HepG2 (cell line): Measurements from ENCODE around the gene FBF1. TPM values are rescaled to one million over a fixed set of nuclear protein-coding genes. Genes with fewer than 3 reads are reported as not detected.

Experiments
- AGO1 ChIP-seq: fragments of 200-400 bp; formaldehyde crosslinking; IDR thresholded peaks from 2 replicates; pipeline ENCODE4 v1.6.1; 2017; ENCODE audit warnings: mild to moderate bottlenecking, low read depth, low read length, moderate library complexity; ENCODE audit not compliant: poor library complexity, severe bottlenecking
- FLYWCH1 ChIP-seq: sonication (generic); formaldehyde crosslinking; IDR thresholded peaks from 2 replicates; pipeline ENCODE4 v1.8.1; 2023; ENCODE audit warnings: mild to moderate bottlenecking, missing genetic modification reagents
- FOSL2 ChIP-seq: sonication (generic); formaldehyde crosslinking; IDR thresholded peaks from 2 replicates; pipeline ENCODE4 v1.4.0; 2020; ENCODE audit warnings: missing genetic modification reagents
- NR2F6 ChIP-seq, 2 experiments: IDR thresholded peaks; 2 replicates each; pipeline ENCODE4 v1.6.1; 2016; ENCODE audit warnings: antibody characterized with exemption in 1 of 2, mild to moderate bottlenecking in 1 of 2
- SIN3A ChIP-seq: IDR thresholded peaks from 2 replicates; pipeline ENCODE4 v1.6.1; 2011; ENCODE audit warnings: low read depth, mild to moderate bottlenecking, control low read depth, low read length, borderline replicate concordance
- SSRP1 ChIP-seq: IDR thresholded peaks from 2 replicates; pipeline ENCODE4 v1.6.1; 2016; ENCODE audit warnings: control low read depth
- TBL1XR1 ChIP-seq: fragments of 150-350 bp; IDR thresholded peaks from 2 replicates; pipeline ENCODE4 v1.6.1; 2014; ENCODE audit warnings: borderline replicate concordance, low read length; ENCODE audit not compliant: partially characterized antibody
- TMF1 ChIP-seq: sonication (generic); formaldehyde crosslinking; IDR thresholded peaks from 2 replicates; pipeline ENCODE4 v1.8.1; 2022; ENCODE audit warnings: low read depth, missing genetic modification reagents
- ZBTB7B ChIP-seq: sonication (generic); formaldehyde crosslinking; IDR thresholded peaks from 2 replicates; pipeline ENCODE4 v1.4.0; 2020; ENCODE audit warnings: missing genetic modification reagents
- ZIK1 ChIP-seq: sonication (generic); formaldehyde crosslinking; IDR thresholded peaks from 2 replicates; pipeline ENCODE4 v1.5.0; 2020; ENCODE audit warnings: mild to moderate bottlenecking, low read depth, missing genetic modification reagents, borderline replicate concordance
- ZMYM4 ChIP-seq: sonication (generic); formaldehyde crosslinking; IDR thresholded peaks from 2 replicates; pipeline ENCODE4 v1.8.1; 2023; ENCODE audit warnings: mild to moderate bottlenecking, missing genetic modification reagents
- ZNF253 ChIP-seq: sonication (generic); formaldehyde crosslinking; IDR thresholded peaks from 2 replicates; pipeline ENCODE4 v1.8.0; 2022; ENCODE audit warnings: mild to moderate bottlenecking, missing genetic modification reagents, borderline replicate concordance
- ZNF274 ChIP-seq: sonication (generic); formaldehyde crosslinking; IDR thresholded peaks from 2 replicates; pipeline ENCODE4 v1.5.1; 2020; ENCODE audit warnings: mild to moderate bottlenecking, missing genetic modification reagents
- ZNF33B ChIP-seq: sonication (generic); formaldehyde crosslinking; IDR thresholded peaks from 2 replicates; pipeline ENCODE4 v1.5.1; 2020; ENCODE audit warnings: mild to moderate bottlenecking, missing genetic modification reagents
- ZNF407 ChIP-seq: sonication (generic); formaldehyde crosslinking; IDR thresholded peaks from one replicate; pipeline ENCODE4 v1.5.1; 2020; ENCODE audit warnings: mild to moderate bottlenecking, missing genetic modification reagents; ENCODE audit errors: not compliant biosample characterization
- ZNF446 ChIP-seq: sonication (generic); formaldehyde crosslinking; IDR thresholded peaks from 2 replicates; pipeline ENCODE4 v1.5.0; 2020; ENCODE audit warnings: mild to moderate bottlenecking, missing genetic modification reagents
- ZNF451 ChIP-seq: sonication (generic); formaldehyde crosslinking; IDR thresholded peaks from 2 replicates; pipeline ENCODE4 v1.5.0; 2020; ENCODE audit warnings: mild to moderate bottlenecking, missing genetic modification reagents
- ZNF562 ChIP-seq: sonication (generic); formaldehyde crosslinking; IDR thresholded peaks from 2 replicates; pipeline ENCODE4 v1.8.0; 2022; ENCODE audit warnings: missing genetic modification reagents, borderline replicate concordance
- ZNF607 ChIP-seq: sonication (generic); formaldehyde crosslinking; IDR thresholded peaks from 2 replicates; pipeline ENCODE4 v1.5.1; 2020; ENCODE audit warnings: missing genetic modification reagents, mild to moderate bottlenecking, borderline replicate concordance
- polyA plus RNA-seq, 8 experiments: library from polyadenylated mRNA; depleted of rRNA in 3 of 8; stranded (reverse) in 7 of 8; unstranded in 1 of 8; fragments of >200 nt; fragmentation: Illumina TruSeq in 4 of 8; extraction: Trizol in 4 of 8; gene quantifications; 2 replicates each; pipeline versions ENCODE4 v1.2.1 to v1.2.3, GENCODE V29; 2011 to 2016; ENCODE audit warnings: low read depth in 4 of 8, missing spikeins in 1 of 8, mixed read lengths in 1 of 8; ENCODE audit not compliant: insufficient read depth in 1 of 8
- total RNA-seq, 5 experiments: library from RNA; depleted of rRNA; stranded (reverse); fragments of >200 nt; fragmentation: Illumina TruSeq; extraction: Trizol; gene quantifications; 2 replicates each; pipeline ENCODE4 v1.2.3, GENCODE V29; 2016; ENCODE audit warnings: low read depth in 1 of 5
- TF ChIP-seq, protein P1 (sequence below): sonication (generic); formaldehyde crosslinking; IDR thresholded peaks from 2 replicates; pipeline ENCODE4 v1.4.0; 2020; ENCODE audit warnings: missing genetic modification reagents

Gene FBF1
- total and polyA plus RNA-seq, 2 of the 13 experiments (the other 11 are each of a cell fraction or from before 2014, with no cell fraction given) = 2.4 to 8.1 TPM

DNA sequence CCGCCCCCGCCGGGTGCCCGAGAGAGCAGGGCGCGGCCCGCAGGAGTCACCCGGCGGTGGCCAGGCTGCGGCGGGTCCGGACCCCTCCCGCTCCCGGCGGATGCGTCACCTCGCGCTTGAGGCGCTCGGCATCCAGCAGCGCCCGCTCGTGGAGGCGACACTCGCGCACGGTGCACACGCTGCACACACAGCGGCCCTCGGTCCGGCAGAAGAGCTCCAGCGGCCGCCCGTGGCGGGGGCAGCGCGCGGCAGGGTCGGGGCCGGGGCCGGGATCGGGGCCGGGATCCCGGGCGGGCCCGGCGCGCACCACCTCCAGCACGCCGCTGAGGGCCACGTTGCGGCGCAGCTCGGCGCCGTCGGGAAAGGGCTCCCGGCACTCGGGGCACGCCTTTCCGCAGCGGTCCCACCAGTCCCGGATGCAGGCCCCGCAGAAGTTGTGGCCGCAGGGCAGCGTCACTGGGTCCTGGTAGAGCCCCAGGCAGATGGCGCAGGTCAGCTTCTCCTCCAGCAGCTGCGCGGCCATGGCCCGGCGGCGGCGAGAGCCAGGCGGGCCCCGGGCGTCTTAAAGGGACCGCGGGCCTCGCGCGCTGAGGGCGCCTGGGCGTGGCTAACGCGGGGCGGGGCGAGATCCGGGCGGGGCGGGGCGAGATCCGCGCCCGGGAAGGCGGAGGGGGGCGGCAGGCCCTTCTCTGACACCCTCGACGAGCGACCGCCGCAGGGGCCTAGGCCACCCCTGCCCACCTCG, 44.3 kb downstream of the FBF1 start, which contains the start of gene TRIM65 (continued):
- TF ChIP-seq ZNF407 (CRISPR knock-in tag) = no peak
- peak; percentile 22 for TF ChIP-seq ZNF607 (CRISPR knock-in tag)
- TF ChIP-seq AGO1 = peak; percentile 68
- 0 out of 2 replicates have a peak, but pooled peaks have one; percentile 28 for TF ChIP-seq ZNF33B (CRISPR knock-in tag)
- peak; percentile 46; the same call in 1 of the 2 replicates for TF ChIP-seq SIN3A
- TF ChIP-seq, protein P1, sequence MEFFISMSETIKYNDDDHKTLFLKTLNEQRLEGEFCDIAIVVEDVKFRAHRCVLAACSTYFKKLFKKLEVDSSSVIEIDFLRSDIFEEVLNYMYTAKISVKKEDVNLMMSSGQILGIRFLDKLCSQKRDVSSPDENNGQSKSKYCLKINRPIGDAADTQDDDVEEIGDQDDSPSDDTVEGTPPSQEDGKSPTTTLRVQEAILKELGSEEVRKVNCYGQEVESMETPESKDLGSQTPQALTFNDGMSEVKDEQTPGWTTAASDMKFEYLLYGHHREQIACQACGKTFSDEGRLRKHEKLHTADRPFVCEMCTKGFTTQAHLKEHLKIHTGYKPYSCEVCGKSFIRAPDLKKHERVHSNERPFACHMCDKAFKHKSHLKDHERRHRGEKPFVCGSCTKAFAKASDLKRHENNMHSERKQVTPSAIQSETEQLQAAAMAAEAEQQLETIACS = 0 out of 2 replicates have a peak, but pooled peaks have one; percentile 23
- 0 out of 2 replicates have a peak, but pooled peaks have one; percentile 22 for TF ChIP-seq ZNF253 (CRISPR knock-in tag)
- TF ChIP-seq ZMYM4 (CRISPR knock-in tag) = 0 out of 2 replicates have a peak, but pooled peaks have one; percentile 22
- TF ChIP-seq TBL1XR1 = no peak
- no peak for TF ChIP-seq NR2F6 (IDR thresholded peaks at IDR 0.05)
- no peak for TF ChIP-seq NR2F6 (CRISPR knock-in tag; IDR thresholded peaks at IDR 0.05)
- peak; percentile 67; the same call in 1 of the 2 replicates for TF ChIP-seq ZNF562 (CRISPR knock-in tag)
- peak; percentile 33; the same call in 1 of the 2 replicates for TF ChIP-seq SSRP1
- peak; percentile 64; the same call in 1 of the 2 replicates for TF ChIP-seq ZNF451 (CRISPR knock-in tag)
- no peak; the same call in none of the 2 replicates for TF ChIP-seq ZNF274 (CRISPR knock-in tag)
- no peak for TF ChIP-seq FLYWCH1 (CRISPR knock-in tag)
- TF ChIP-seq ZBTB7B (CRISPR knock-in tag) = 0 out of 2 replicates have a peak, but pooled peaks have one; percentile 38
- peak; percentile 92 for TF ChIP-seq ZNF446 (CRISPR knock-in tag)
- peak; percentile 80 for TF ChIP-seq FOSL2 (CRISPR knock-in tag)
- TF ChIP-seq ZIK1 (CRISPR knock-in tag) = 0 out of 2 replicates have a peak, but pooled peaks have one; percentile 62
- peak; percentile 84; the same call in 1 of the 2 replicates for TF ChIP-seq TMF1
